HG03280 (cell line): ENCODE measurements around the gene TBL1X.

Experiments
- ATAC-seq: cut with Tn5 transposase; IDR thresholded peaks from one replicate; pipeline ENCODE4 v1.9.1; 2021; ENCODE audit warnings: mild to moderate bottlenecking, moderate library complexity; ENCODE audit not compliant: unreplicated experiment

The TBL1X gene

GRCh38 chrX:9494771-9495170 lies 29.9 kb downstream of the TBL1X start:
- no peak for ATAC-seq

GRCh38 chrX:9495496-9495895 lies 30.6 kb downstream of the TBL1X start:
- no peak for ATAC-seq

GRCh38 chrX:9498236-9498635 lies 33.4 kb downstream of the TBL1X start:
- no peak for ATAC-seq

GRCh38 chrX:9500584-9500983 lies 35.7 kb downstream of the TBL1X start:
- ATAC-seq: no peak

GRCh38 chrX:9501362-9501761 lies 36.5 kb downstream of the TBL1X start:
- ATAC-seq: no peak

- ATAC-seq: no peak
Measured at GRCh38 chrX:9503261-9503660, 38.4 kb downstream of the TBL1X start.

- ATAC-seq: no peak
Measured at GRCh38 chrX:9510366-9510765, 45.5 kb downstream of the TBL1X start.

GRCh38 chrX:9510980-9511379 lies 46.1 kb downstream of the TBL1X start:
- ATAC-seq: no peak

- ATAC-seq: no peak
Measured at GRCh38 chrX:9515489-9515888, 50.6 kb downstream of the TBL1X start.

GRCh38 chrX:9515973-9516538 lies 51.2 kb downstream of the TBL1X start:
- ATAC-seq: no peak

- no peak for ATAC-seq
Measured at GRCh38 chrX:9516635-9517034, 51.8 kb downstream of the TBL1X start.

GRCh38 chrX:9518051-9518450 lies 53.2 kb downstream of the TBL1X start:
- ATAC-seq: no peak

GRCh38 chrX:9518889-9519288 lies 54.0 kb downstream of the TBL1X start:
- no peak for ATAC-seq

GRCh38 chrX:9519546-9520216 lies 54.8 kb downstream of the TBL1X start:
- ATAC-seq: no peak

- ATAC-seq: no peak
Measured at GRCh38 chrX:9520217-9520590, 55.3 kb downstream of the TBL1X start.

GRCh38 chrX:9522378-9523155 lies 57.7 kb downstream of the TBL1X start:
- no peak for ATAC-seq

GRCh38 chrX:9525511-9526248 lies 60.8 kb downstream of the TBL1X start:
- no peak for ATAC-seq

GRCh38 chrX:9526965-9527364 lies 62.1 kb downstream of the TBL1X start:
- no peak for ATAC-seq

GRCh38 chrX:9528498-9528897 lies 63.6 kb downstream of the TBL1X start:
- ATAC-seq: no peak

GRCh38 chrX:9529223-9529622 lies 64.4 kb downstream of the TBL1X start:
- no peak for ATAC-seq

GRCh38 chrX:9530848-9531274 lies 66.0 kb downstream of the TBL1X start:
- ATAC-seq: peak; percentile 83
